ENCODE measurements around the gene PADI6. TPM values are rescaled to one million over a fixed set of nuclear protein-coding genes. Genes with fewer than 3 reads are reported as not detected.

Gene PADI6
- total and polyA plus RNA-seq, 2 of the 8 experiments (the other 6 are each of a cell fraction or from before 2014, with no cell fraction given), result not detected

DNA sequence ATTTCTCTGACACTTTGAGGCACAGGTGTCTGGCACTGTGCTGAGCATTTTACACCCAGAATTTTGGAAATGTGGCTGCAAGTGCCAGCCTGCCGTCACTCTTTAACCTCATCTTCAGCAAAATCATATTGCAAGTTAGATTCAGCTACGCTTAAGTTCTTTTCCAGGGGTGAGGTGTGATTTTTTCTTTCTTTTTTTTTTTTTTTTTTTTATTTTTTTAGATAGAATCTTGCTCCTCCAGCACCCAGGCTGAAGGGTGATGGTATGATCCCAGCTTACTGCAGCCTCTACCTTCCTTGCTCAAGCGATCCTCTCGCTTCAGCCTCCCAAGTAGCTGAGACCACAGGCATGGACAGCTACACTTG, 70.0 kb downstream of the PADI6 start (continued):
- TF ChIP-seq KDM5A (IDR thresholded peaks at IDR 0.05; ENCODE audit: low read length) (no peak), SIN3A (conservative IDR thresholded peaks at IDR 0.05 in 1 of 2, IDR thresholded peaks at IDR 0.05 in 1 of 2; ENCODE audit: low read depth in 1 of 2, low read length in 2 of 2) (no peak)
- TF ChIP-seq, protein P1, sequence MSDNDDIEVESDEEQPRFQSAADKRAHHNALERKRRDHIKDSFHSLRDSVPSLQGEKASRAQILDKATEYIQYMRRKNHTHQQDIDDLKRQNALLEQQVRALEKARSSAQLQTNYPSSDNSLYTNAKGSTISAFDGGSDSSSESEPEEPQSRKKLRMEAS (IDR thresholded peaks at IDR 0.05), result no peak
